WTC11 (cell line): Measurements from ENCODE around the gene CSN3. TPM values are rescaled to one million over a fixed set of nuclear protein-coding genes. Genes with fewer than 3 reads are reported as not detected.
"Not testable (repeated sequence)": the region's sequence is repeated elsewhere in the genome, so short reads cannot be mapped to it uniquely, and the experiment has no call there.

Experiments used
- ATAC-seq: fragments of 200-7000 bp; cut with Tn5 transposase; 2 replicates; pipeline ENCODE4 v1.10.0; 2021; ENCODE audit warnings: mild to moderate bottlenecking, moderate library complexity
- CTCF ChIA-PET: fragments of 300-600 bp; sonication (Branson Sonifier 250); formaldehyde crosslinking; loops from one replicate; lab custom pipeline; 2021; ENCODE audit warnings: antibody characterized with exemption; lab: Charles Lee
- POLR2A ChIA-PET: fragments of 350-600 bp; sonication (Branson Sonifier 250); formaldehyde crosslinking; loops from one replicate; lab custom pipeline; 2021; ENCODE audit warnings: antibody characterized with exemption; lab: Charles Lee
- DNase-seq: peaks from one replicate; pipeline ENCODE4 v3.0.0; 2021; ENCODE audit warnings: low spot score
- H3K27ac Mint-ChIP-seq: 2 replicates; pipeline ENCODE4 v1.8.0; 2021; ENCODE audit warnings: mixed read lengths
- H3K27me3 Mint-ChIP-seq: 2 replicates; pipeline ENCODE4 v1.8.0; 2021; ENCODE audit warnings: low read depth, mild to moderate bottlenecking, moderate library complexity, mixed read lengths
- H3K36me3 Mint-ChIP-seq: 2 replicates; pipeline ENCODE4 v1.8.0; 2021; ENCODE audit warnings: mixed read lengths
- H3K4me1 Mint-ChIP-seq: 2 replicates; pipeline ENCODE4 v1.8.0; 2022; ENCODE audit warnings: mixed read lengths
- H3K4me3 Mint-ChIP-seq: 2 replicates; pipeline ENCODE4 v1.8.0; 2021; ENCODE audit warnings: mild to moderate bottlenecking, moderate library complexity, mixed read lengths
- H3K9me3 Mint-ChIP-seq: 2 replicates; pipeline ENCODE4 v1.8.0; 2021; ENCODE audit warnings: mixed read lengths
- ESRRA ChIP-seq: sonication (generic); formaldehyde crosslinking; IDR thresholded peaks from 2 replicates; pipeline ENCODE4 v1.8.1; 2022; ENCODE audit warnings: mild to moderate bottlenecking, missing genetic modification reagents, borderline replicate concordance
- JAZF1 ChIP-seq: fragments of 250-450 bp; sonication (Bioruptor Pico); IDR thresholded peaks from 2 replicates; pipeline ENCODE4 v1.9.0; 2021; ENCODE audit warnings: moderate library complexity, mild to moderate bottlenecking, inconsistent platforms
- JUN ChIP-seq: sonication (generic); formaldehyde crosslinking; IDR thresholded peaks from 2 replicates; pipeline ENCODE4 v1.8.0; 2023; ENCODE audit warnings: mild to moderate bottlenecking, missing genetic modification reagents
- KAT7 ChIP-seq: sonication (generic); formaldehyde crosslinking; IDR thresholded peaks from 2 replicates; pipeline ENCODE4 v1.8.1; 2023; ENCODE audit warnings: missing genetic modification reagents, mild to moderate bottlenecking, borderline replicate concordance
- MXD4 ChIP-seq: fragments of 250-450 bp; sonication (Bioruptor Pico); IDR thresholded peaks from 2 replicates; pipeline ENCODE4 v1.8.0; 2021; ENCODE audit warnings: mild to moderate bottlenecking, moderate library complexity, borderline replicate concordance
- NR2C2 ChIP-seq: sonication (generic); formaldehyde crosslinking; IDR thresholded peaks from 2 replicates; pipeline ENCODE4 v1.8.0; 2022; ENCODE audit warnings: mild to moderate bottlenecking, missing genetic modification reagents
- TEAD1 ChIP-seq: sonication (generic); formaldehyde crosslinking; IDR thresholded peaks from 2 replicates; pipeline ENCODE4 v1.8.0; 2022; ENCODE audit warnings: mild to moderate bottlenecking, missing genetic modification reagents
- ZMAT4 ChIP-seq: fragments of 250-450 bp; sonication (Bioruptor Pico); IDR thresholded peaks from 2 replicates; pipeline ENCODE4 v1.9.0; 2021; ENCODE audit warnings: mild to moderate bottlenecking
- ZNF317 ChIP-seq: sonication (generic); formaldehyde crosslinking; IDR thresholded peaks from 2 replicates; pipeline ENCODE4 v1.8.1; 2023; ENCODE audit warnings: low read depth, mild to moderate bottlenecking, moderate library complexity, missing genetic modification reagents, borderline replicate concordance
- ZNF423 ChIP-seq: fragments of 250-450 bp; sonication (Bioruptor Pico); IDR thresholded peaks from 2 replicates; pipeline ENCODE4 v2.1.2; 2022; ENCODE audit warnings: mild to moderate bottlenecking, moderate library complexity
- total RNA-seq: library from RNA; stranded (reverse); gene quantifications from 3 replicates; pipeline ENCODE4 v1.2.3, GENCODE V29; 2021
- TF ChIP-seq, protein P1 (sequence below): fragments of 250-450 bp; sonication (Bioruptor Pico); IDR thresholded peaks from 2 replicates; pipeline ENCODE4 v1.9.0; 2021; ENCODE audit warnings: mild to moderate bottlenecking
- TF ChIP-seq, protein P2 (sequence below): sonication (generic); formaldehyde crosslinking; IDR thresholded peaks from 2 replicates; pipeline ENCODE4 v1.8.1; 2022; ENCODE audit warnings: missing genetic modification reagents, borderline replicate concordance
- TF ChIP-seq, protein P3 (sequence below): sonication (generic); formaldehyde crosslinking; IDR thresholded peaks from 2 replicates; pipeline ENCODE4 v1.8.0; 2022; ENCODE audit warnings: mild to moderate bottlenecking, missing genetic modification reagents
- TF ChIP-seq, protein P4 (sequence below): sonication (generic); formaldehyde crosslinking; IDR thresholded peaks from 2 replicates; pipeline ENCODE4 v1.8.0; 2022; ENCODE audit warnings: mild to moderate bottlenecking, missing genetic modification reagents
- TF ChIP-seq, protein P5 (sequence below): fragments of 200-600 bp; IDR thresholded peaks from 2 replicates; pipeline ENCODE4 v1.8.0; 2022; ENCODE audit warnings: antibody characterized with exemption
- TF ChIP-seq, protein P6 (sequence below): fragments of 250-450 bp; sonication (Bioruptor Pico); IDR thresholded peaks from 2 replicates; pipeline ENCODE4 v1.9.0; 2021; ENCODE audit warnings: mild to moderate bottlenecking, borderline replicate concordance

Gene CSN3
- total RNA-seq, 1 experiment from 2014 or later: not detected

- no peak for TF ChIP-seq KAT7 (CRISPR knock-in tag)
Measured at GRCh38 chr4:70197842-70198241, 44.6 kb upstream of the CSN3 start (continued).

DNA sequence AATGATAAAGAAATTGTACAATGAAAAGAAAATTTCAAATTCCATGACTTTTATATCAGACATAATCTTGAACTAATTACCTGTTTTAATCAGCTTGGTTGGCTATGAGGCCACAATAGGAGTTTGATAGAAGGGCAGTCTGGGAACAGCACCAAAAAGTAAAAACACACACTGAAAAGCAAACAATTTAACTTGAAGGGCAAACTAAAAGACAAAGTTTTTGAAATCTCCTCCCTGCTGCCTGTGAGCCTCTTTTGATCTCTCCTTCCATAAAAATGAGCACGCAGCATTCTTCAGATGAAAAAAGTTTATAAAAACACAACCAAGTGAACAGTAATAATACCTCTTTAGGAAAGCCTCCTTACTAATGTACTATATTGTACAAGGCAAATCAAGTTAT is 38.8 kb upstream of the CSN3 start:
- POLR2A ChIA-PET: no interaction called here
- ATAC-seq: no peak
- Mint-ChIP-seq H3K4me3 (no peak overlapping the region), H3K36me3 (no peaks in the 10 kb centered on the region), H3K27me3 (no peaks in the 10 kb centered on the region), H3K4me1 (no peaks in the 10 kb centered on the region), H3K27ac (no peak overlapping the region), H3K9me3 (peaks cover 5% of the 10 kb centered on the region)
- DNase-seq: no peak
- TF ChIP-seq JAZF1 (CRISPR knock-in tag) (no peak), NR2C2 (CRISPR knock-in tag) (no peak), ZNF423 (CRISPR knock-in tag) (no peak), JUN (CRISPR knock-in tag) (no peak), ZNF317 (CRISPR knock-in tag) (no peak), MXD4 (CRISPR knock-in tag) (no peak), ZMAT4 (CRISPR knock-in tag) (no peak), ESRRA (CRISPR knock-in tag) (no peak), TEAD1 (CRISPR knock-in tag) (no peak)
- TF ChIP-seq, protein P1, sequence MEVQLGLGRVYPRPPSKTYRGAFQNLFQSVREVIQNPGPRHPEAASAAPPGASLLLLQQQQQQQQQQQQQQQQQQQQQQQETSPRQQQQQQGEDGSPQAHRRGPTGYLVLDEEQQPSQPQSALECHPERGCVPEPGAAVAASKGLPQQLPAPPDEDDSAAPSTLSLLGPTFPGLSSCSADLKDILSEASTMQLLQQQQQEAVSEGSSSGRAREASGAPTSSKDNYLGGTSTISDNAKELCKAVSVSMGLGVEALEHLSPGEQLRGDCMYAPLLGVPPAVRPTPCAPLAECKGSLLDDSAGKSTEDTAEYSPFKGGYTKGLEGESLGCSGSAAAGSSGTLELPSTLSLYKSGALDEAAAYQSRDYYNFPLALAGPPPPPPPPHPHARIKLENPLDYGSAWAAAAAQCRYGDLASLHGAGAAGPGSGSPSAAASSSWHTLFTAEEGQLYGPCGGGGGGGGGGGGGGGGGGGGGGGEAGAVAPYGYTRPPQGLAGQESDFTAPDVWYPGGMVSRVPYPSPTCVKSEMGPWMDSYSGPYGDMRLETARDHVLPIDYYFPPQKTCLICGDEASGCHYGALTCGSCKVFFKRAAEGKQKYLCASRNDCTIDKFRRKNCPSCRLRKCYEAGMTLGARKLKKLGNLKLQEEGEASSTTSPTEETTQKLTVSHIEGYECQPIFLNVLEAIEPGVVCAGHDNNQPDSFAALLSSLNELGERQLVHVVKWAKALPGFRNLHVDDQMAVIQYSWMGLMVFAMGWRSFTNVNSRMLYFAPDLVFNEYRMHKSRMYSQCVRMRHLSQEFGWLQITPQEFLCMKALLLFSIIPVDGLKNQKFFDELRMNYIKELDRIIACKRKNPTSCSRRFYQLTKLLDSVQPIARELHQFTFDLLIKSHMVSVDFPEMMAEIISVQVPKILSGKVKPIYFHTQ (CRISPR knock-in tag): no peak
- TF ChIP-seq, protein P2, sequence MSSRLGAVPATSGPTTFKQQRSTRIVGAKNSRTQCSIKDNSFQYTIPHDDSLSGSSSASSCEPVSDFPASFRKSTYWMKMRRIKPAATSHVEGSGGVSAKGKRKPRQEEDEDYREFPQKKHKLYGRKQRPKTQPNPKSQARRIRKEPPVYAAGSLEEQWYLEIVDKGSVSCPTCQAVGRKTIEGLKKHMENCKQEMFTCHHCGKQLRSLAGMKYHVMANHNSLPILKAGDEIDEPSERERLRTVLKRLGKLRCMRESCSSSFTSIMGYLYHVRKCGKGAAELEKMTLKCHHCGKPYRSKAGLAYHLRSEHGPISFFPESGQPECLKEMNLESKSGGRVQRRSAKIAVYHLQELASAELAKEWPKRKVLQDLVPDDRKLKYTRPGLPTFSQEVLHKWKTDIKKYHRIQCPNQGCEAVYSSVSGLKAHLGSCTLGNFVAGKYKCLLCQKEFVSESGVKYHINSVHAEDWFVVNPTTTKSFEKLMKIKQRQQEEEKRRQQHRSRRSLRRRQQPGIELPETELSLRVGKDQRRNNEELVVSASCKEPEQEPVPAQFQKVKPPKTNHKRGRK (CRISPR knock-in tag): no peak
- TF ChIP-seq, protein P3, sequence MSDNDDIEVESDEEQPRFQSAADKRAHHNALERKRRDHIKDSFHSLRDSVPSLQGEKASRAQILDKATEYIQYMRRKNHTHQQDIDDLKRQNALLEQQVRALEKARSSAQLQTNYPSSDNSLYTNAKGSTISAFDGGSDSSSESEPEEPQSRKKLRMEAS (CRISPR knock-in tag): no peak
- TF ChIP-seq, protein P4, sequence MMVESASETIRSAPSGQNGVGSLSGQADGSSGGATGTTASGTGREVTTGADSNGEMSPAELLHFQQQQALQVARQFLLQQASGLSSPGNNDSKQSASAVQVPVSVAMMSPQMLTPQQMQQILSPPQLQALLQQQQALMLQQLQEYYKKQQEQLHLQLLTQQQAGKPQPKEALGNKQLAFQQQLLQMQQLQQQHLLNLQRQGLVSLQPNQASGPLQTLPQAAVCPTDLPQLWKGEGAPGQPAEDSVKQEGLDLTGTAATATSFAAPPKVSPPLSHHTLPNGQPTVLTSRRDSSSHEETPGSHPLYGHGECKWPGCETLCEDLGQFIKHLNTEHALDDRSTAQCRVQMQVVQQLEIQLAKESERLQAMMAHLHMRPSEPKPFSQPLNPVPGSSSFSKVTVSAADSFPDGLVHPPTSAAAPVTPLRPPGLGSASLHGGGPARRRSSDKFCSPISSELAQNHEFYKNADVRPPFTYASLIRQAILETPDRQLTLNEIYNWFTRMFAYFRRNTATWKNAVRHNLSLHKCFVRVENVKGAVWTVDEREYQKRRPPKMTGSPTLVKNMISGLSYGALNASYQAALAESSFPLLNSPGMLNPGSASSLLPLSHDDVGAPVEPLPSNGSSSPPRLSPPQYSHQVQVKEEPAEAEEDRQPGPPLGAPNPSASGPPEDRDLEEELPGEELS (CRISPR knock-in tag): no peak
- TF ChIP-seq, protein P5, sequence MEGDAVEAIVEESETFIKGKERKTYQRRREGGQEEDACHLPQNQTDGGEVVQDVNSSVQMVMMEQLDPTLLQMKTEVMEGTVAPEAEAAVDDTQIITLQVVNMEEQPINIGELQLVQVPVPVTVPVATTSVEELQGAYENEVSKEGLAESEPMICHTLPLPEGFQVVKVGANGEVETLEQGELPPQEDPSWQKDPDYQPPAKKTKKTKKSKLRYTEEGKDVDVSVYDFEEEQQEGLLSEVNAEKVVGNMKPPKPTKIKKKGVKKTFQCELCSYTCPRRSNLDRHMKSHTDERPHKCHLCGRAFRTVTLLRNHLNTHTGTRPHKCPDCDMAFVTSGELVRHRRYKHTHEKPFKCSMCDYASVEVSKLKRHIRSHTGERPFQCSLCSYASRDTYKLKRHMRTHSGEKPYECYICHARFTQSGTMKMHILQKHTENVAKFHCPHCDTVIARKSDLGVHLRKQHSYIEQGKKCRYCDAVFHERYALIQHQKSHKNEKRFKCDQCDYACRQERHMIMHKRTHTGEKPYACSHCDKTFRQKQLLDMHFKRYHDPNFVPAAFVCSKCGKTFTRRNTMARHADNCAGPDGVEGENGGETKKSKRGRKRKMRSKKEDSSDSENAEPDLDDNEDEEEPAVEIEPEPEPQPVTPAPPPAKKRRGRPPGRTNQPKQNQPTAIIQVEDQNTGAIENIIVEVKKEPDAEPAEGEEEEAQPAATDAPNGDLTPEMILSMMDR: no peak
- TF ChIP-seq, protein P6, sequence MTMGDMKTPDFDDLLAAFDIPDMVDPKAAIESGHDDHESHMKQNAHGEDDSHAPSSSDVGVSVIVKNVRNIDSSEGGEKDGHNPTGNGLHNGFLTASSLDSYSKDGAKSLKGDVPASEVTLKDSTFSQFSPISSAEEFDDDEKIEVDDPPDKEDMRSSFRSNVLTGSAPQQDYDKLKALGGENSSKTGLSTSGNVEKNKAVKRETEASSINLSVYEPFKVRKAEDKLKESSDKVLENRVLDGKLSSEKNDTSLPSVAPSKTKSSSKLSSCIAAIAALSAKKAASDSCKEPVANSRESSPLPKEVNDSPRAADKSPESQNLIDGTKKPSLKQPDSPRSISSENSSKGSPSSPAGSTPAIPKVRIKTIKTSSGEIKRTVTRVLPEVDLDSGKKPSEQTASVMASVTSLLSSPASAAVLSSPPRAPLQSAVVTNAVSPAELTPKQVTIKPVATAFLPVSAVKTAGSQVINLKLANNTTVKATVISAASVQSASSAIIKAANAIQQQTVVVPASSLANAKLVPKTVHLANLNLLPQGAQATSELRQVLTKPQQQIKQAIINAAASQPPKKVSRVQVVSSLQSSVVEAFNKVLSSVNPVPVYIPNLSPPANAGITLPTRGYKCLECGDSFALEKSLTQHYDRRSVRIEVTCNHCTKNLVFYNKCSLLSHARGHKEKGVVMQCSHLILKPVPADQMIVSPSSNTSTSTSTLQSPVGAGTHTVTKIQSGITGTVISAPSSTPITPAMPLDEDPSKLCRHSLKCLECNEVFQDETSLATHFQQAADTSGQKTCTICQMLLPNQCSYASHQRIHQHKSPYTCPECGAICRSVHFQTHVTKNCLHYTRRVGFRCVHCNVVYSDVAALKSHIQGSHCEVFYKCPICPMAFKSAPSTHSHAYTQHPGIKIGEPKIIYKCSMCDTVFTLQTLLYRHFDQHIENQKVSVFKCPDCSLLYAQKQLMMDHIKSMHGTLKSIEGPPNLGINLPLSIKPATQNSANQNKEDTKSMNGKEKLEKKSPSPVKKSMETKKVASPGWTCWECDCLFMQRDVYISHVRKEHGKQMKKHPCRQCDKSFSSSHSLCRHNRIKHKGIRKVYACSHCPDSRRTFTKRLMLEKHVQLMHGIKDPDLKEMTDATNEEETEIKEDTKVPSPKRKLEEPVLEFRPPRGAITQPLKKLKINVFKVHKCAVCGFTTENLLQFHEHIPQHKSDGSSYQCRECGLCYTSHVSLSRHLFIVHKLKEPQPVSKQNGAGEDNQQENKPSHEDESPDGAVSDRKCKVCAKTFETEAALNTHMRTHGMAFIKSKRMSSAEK (CRISPR knock-in tag): no peak
- CTCF ChIA-PET: interaction anchor here (1.7 kb wide), 1 partner anchor 21 kb away, joined by 4 read pairs; no protein-coding TSS in a partner anchor

DNA sequence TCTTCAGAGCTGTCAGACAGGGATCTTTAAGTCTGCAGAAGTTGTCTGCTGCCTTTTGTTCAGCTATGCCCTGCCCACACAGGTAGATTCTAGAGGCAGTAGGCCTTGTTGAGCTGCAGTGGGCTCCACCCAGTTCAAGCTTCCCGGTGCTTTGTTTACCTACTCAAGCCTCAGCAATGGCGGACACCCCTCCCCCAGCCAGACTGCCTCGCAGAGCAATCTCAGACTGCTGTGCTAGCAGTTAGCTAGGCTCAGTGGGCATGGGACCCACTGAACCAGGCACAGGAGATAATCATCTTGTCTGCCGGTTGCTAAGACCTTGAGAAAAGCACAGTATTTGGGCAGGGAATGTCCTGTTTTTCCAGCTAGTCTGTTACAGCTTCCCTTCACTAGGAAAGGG is 29.6 kb upstream of the CSN3 start:
- H3K4me1 Mint-ChIP-seq, ATAC-seq, CTCF ChIA-PET, H3K27ac Mint-ChIP-seq, DNase-seq, H3K4me3 Mint-ChIP-seq, POLR2A ChIA-PET, H3K36me3 Mint-ChIP-seq, H3K27me3 Mint-ChIP-seq: not testable (repeated sequence)
- H3K9me3 Mint-ChIP-seq: peaks cover 21% of the 10 kb centered on the region

DNA sequence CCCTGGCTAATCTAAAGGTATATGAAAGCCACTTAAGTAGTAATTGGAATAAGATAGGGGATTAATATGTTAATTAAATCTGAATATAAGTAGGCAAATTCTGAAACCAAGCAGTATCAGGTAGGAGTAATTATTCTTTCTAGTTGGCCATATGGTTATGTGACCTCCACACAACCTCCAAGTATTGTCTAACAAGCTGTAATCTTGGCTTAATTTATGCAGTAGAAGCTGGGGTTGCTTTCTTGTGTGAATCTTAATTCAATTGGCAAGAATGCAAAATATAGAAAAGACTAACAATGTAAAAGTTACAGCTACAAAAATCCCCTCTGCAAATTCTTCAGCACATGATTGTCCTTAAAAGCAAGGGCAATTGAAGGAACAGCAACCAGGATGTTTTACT is 26.3 kb upstream of the CSN3 start:
- H3K27me3 Mint-ChIP-seq, H3K27ac Mint-ChIP-seq, CTCF ChIA-PET, H3K36me3 Mint-ChIP-seq, H3K4me3 Mint-ChIP-seq, H3K4me1 Mint-ChIP-seq, POLR2A ChIA-PET, DNase-seq, ATAC-seq: not testable (repeated sequence)
- H3K9me3 Mint-ChIP-seq: peaks cover 18% of the 10 kb centered on the region
